D721Med (cell line): ENCODE data around the gene SIGLEC6.

Experiments
- DNase-seq: peaks from one replicate; pipeline ENCODE4 v3.0.0; 2011; ENCODE audit warnings: low spot score; ENCODE audit not compliant: insufficient read length
- FAIRE-seq: peaks from 2 replicates; lab custom pipeline; 2011; peaks lifted over from hg19 to GRCh38; lab: Jason Lieb, UNC
- CTCF ChIP-seq: IDR thresholded peaks from 2 replicates; pipeline ENCODE4 v1.5.1; 2012; ENCODE audit warnings: mild to moderate bottlenecking, control low read depth; ENCODE audit not compliant: insufficient read depth; ENCODE audit errors: missing control alignments

The SIGLEC6 gene

GRCh38 chr19:51524666-51525264 lies 6.7 kb downstream of the SIGLEC6 start:
- TF ChIP-seq CTCF = no peak
- no peak for DNase-seq
- FAIRE-seq = no peak

DNA sequence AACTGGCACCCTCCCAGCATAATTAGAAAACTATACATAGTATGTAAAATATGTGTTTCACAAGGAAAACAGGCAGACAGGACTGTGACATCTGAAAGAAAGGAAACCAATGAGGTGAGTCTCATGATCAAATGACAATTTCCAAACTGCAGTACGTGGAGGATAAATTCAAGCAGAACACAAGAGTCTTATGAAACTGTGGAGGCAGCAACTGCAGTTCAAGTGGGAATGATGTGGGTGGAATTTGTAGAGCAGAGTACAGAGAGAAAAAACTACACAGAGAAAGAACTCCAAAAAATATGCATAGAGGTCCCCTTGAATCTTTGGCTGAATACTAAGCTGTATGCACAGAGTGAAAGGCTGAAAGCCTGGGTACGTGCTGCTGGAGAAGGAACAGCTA lies 9.7 kb downstream of the SIGLEC6 start:
- DNase-seq (no peak), FAIRE-seq (no peak)
- TF ChIP-seq CTCF = no peak

- DNase-seq = no peak
- no peak for FAIRE-seq
- TF ChIP-seq CTCF = no peak
These were observed 10.1 kb downstream of the SIGLEC6 start for GRCh38 chr19:51521357-51521756.

DNA sequence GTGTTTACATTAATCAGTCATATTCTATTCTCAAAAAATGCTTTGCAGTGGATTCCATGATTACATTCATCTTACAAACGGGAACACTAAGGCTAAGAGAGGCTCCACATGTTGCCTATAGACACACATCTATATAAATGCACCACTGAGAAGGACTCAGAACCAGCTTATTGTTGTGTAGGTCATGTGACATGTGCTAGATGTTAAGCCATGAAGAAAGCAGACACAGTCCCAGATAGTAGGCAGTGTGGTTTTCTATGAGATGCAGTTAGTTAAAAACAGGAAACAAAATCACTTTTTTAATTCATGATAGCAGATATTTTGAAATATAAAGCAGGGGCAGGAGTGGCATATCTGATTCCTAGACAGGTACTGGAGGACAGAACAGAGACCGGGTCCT lies 10.7 kb downstream of the SIGLEC6 start:
- FAIRE-seq (no peak), DNase-seq (no peak)
- no peak for TF ChIP-seq CTCF

GRCh38 chr19:51514866-51515481 lies 16.5 kb downstream of the SIGLEC6 start:
- DNase-seq (no peak), FAIRE-seq (no peak)
- peak; percentile 59 for TF ChIP-seq CTCF

DNA sequence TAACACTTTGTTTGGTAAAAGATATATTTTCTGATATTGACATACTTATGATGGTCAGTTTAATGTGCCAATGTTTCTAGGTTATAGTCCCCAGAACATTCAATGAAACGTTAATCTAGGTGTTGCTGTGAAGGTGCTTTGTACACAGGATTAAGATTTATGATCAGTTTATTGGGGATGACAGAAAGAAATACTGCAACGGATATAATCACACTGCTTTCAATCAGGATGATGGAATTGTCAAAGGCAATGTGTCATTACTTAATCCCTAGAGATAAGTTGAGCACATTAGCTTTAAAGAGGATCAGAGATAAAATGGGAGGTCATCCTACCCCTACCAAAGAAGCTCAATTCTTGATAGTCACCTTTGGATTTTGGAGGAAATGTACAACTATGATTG lies 17.5 kb downstream of the SIGLEC6 start:
- no peak for FAIRE-seq
- no peak for TF ChIP-seq CTCF
- DNase-seq = no peak

DNA sequence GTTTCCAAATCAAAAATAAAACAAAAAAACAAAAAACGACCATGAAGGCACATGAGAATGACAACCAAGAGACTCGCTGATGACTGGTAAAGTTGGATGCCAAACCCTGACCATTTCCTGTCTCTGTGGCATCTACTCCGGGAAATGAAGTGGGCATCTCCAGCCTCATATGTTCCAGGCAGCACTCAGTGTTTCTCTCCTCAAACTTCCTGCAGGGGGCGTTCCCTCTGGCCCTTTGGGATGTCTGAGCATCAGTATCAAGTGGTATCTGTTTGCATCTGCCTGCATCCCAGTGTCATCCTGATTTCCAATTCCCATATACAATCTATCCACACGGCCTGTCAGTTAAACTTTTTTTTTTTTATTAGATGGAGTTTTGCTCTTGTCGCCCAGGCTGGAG lies 20.1 kb downstream of the SIGLEC6 start:
- FAIRE-seq = no peak
- peak; percentile 38 for TF ChIP-seq CTCF
- DNase-seq = no peak
